NOMO-1 (cell line): ENCODE measurements around the gene SPAG16.

ENCODE experiments used
- DNase-seq, 2 experiments: peaks; one replicate each; lab custom pipeline; 2025; ENCODE audit not compliant: unreplicated experiment in 2 of 2; lab: John Stamatoyannopoulos, UW

The SPAG16 gene

GRCh38 chr2:214226061-214226460 lies 941.8 kb downstream of the SPAG16 start:
- no peak for DNase-seq

- DNase-seq = no peak
Measured at GRCh38 chr2:214232271-214232670, 948.0 kb downstream of the SPAG16 start.

GRCh38 chr2:214233164-214233563 lies 948.9 kb downstream of the SPAG16 start:
- no peak for DNase-seq

GRCh38 chr2:214242797-214243196 lies 958.5 kb downstream of the SPAG16 start:
- no peak for DNase-seq

- no peak for DNase-seq
Measured at GRCh38 chr2:214244847-214245246, 960.6 kb downstream of the SPAG16 start.

GRCh38 chr2:214246417-214246816 lies 962.2 kb downstream of the SPAG16 start:
- DNase-seq = no peak

GRCh38 chr2:214247531-214247930 lies 963.3 kb downstream of the SPAG16 start:
- no peak for DNase-seq

GRCh38 chr2:214255046-214255445 lies 970.8 kb downstream of the SPAG16 start:
- DNase-seq = no peak

GRCh38 chr2:214261683-214262082 lies 977.4 kb downstream of the SPAG16 start:
- no peak for DNase-seq

- DNase-seq = no peak
Measured at GRCh38 chr2:214264171-214264570, 979.9 kb downstream of the SPAG16 start.

- no peak for DNase-seq
Measured at GRCh38 chr2:214265991-214266489, 981.8 kb downstream of the SPAG16 start.

- DNase-seq = no peak
Measured at GRCh38 chr2:214277880-214278279, 993.6 kb downstream of the SPAG16 start.

- no peak for DNase-seq
Measured at GRCh38 chr2:214286011-214286410, 1001.7 kb downstream of the SPAG16 start.

- no peak for DNase-seq
Measured at GRCh38 chr2:214293593-214293992, 1009.3 kb downstream of the SPAG16 start.

GRCh38 chr2:214294426-214294825 lies 1010.2 kb downstream of the SPAG16 start:
- DNase-seq = no peak

GRCh38 chr2:214297423-214297822 lies 1013.2 kb downstream of the SPAG16 start:
- no peak for DNase-seq

GRCh38 chr2:214310319-214310718 lies 1026.1 kb downstream of the SPAG16 start:
- no peak for DNase-seq

GRCh38 chr2:214311031-214311533 lies 1026.8 kb downstream of the SPAG16 start:
- DNase-seq = no peak

- no peak for DNase-seq
Measured at GRCh38 chr2:214311931-214312749, 1027.9 kb downstream of the SPAG16 start.

GRCh38 chr2:214315324-214315723 lies 1031.1 kb downstream of the SPAG16 start:
- DNase-seq = no peak

- DNase-seq = no peak
Measured at GRCh38 chr2:214320211-214320610, 1035.9 kb downstream of the SPAG16 start.

GRCh38 chr2:214322662-214323061 lies 1038.4 kb downstream of the SPAG16 start:
- DNase-seq = no peak
